ENCODE measurements around the gene EIPR1.

DNA sequence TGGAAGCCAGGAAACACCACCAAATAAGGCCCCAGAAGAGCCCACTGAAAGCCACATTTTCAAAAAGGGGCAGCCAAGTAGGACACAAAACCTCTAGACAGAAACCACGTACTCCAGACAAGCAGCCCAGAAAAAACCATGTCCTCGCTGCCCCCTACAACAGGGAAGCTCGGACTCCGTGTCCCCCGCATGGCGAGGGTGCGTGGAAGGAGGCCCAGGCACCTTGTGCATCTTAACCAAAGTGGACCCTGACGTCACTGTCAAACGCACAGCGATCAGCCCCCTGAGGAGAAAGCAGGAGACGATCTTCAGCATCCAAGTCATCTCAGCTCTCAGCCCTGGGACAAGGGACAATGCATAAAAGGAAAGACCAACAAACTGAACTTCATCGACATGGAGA lies 168.4 kb downstream of the EIPR1 start:
- no peak for TF ChIP-seq POLR2A (IDR thresholded peaks at IDR 0.05)
- TF ChIP-seq, protein P1, sequence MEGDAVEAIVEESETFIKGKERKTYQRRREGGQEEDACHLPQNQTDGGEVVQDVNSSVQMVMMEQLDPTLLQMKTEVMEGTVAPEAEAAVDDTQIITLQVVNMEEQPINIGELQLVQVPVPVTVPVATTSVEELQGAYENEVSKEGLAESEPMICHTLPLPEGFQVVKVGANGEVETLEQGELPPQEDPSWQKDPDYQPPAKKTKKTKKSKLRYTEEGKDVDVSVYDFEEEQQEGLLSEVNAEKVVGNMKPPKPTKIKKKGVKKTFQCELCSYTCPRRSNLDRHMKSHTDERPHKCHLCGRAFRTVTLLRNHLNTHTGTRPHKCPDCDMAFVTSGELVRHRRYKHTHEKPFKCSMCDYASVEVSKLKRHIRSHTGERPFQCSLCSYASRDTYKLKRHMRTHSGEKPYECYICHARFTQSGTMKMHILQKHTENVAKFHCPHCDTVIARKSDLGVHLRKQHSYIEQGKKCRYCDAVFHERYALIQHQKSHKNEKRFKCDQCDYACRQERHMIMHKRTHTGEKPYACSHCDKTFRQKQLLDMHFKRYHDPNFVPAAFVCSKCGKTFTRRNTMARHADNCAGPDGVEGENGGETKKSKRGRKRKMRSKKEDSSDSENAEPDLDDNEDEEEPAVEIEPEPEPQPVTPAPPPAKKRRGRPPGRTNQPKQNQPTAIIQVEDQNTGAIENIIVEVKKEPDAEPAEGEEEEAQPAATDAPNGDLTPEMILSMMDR (IDR thresholded peaks at IDR 0.05): no peak
